ENCODE data around the gene HGD.
"Not testable (repeated sequence)": the region's sequence is repeated elsewhere in the genome, so short reads cannot be mapped to it uniquely, and the experiment has no call there.

The HGD gene

DNA sequence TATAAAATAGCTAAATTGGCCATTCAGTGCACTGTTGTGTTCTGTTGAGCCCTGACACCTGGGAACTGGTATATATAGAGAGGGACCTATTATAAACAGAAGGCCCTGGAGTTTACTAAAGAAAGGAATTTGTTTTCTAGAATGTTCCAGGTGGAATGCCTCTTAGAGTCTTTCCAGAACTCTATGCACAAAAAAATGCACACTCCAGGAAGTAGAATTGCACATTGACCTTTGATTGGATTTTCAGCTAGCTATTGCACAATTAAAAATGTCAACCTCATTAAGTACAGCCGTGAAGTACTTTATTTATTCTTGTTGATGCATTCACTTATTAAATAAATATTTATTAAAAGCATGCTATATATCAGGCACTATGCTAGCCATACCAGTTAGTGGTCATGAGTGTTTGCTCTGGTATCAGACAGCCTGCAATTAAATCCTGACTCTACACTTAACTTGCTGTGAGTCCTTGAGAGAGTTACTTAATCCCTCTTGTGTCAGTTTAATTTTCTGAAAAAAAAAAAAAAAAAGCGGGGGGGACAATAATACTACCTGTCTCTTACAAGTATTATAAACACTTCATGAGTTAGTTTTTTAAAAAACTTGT, 45.1 kb downstream of the HGD start:
- DNase-seq: no peak

DNA sequence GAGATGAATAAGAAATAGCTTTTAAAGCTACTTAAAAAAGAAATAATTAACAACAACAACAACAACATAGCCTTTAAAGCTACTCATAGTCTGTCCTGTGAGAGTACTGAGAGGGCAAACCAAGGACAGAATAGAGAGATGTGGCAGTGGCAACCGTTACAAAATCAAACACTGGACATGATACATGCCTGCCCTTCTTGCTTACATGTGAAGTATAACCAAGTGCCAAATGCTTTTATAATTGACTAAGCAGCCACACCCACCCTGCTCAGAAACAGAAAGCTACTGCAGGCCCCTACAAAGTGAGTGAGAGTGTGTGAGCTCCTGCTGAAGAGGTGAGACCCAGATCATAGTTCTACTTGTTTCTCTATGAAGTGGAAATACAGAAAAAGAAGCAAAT, 47.5 kb downstream of the HGD start:
- no peak for DNase-seq

DNA sequence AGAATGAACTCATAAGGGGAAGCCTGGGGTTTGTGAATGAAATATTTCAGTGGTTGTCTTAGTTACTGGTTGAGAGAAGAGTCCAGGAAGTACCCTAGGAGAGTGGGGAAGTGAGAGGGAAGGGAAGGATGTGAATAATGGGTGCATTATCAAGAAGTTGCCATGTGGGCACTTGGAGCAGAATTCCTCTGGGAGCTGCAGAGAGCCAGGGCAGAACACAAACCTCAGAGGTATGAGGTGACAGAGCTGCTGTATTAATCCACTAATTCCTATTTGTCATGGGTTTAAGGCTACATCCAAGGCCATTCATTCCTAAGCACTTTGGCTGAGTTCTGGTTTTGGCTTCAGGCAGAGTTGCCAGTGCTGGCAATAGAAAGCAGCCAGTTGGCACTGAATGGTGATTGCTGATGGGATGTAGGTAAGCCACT, 56.9 kb downstream of the HGD start:
- DNase-seq: no peak

DNA sequence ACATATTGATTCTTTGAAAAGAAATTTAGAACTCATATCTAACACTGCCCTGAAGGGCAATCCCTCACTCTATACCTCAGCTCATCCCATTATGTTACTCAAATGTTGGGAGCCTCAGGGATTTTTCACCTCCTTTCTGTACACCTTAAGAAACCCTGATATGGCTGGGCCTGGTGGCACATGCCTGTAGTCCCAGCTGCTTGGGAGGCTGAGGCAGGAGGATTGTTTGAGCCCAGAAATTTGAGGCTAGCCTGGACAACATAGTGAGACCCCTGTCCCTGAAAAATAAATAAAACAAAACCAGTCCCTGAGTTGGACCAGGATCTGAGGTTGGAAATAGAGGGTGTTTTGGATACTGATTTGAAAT, 58.3 kb downstream of the HGD start:
- DNase-seq: no peak

GRCh38 chr3:120622870-120623726, 58.9 kb downstream of the HGD start:
- no peak for DNase-seq

DNA sequence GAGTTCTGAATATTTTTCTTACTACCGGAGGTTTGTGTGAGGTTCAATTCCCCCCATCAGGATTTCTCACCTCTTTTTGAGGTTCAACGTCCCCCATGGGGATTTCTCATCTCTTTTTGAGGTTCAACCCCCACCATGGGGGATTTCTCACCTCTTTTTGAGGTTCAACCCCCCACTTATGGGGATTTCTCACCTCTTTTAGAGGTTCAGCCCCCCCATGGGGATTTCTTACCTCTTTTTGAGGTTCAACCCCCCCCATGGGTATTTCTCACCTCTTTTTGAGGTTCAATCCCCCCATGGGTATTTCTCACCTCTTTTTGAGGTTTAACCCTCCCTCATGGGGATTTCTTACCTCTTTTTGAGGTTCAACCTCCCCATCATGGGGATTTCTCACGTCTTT, 59.6 kb downstream of the HGD start:
- no peak for DNase-seq

DNA sequence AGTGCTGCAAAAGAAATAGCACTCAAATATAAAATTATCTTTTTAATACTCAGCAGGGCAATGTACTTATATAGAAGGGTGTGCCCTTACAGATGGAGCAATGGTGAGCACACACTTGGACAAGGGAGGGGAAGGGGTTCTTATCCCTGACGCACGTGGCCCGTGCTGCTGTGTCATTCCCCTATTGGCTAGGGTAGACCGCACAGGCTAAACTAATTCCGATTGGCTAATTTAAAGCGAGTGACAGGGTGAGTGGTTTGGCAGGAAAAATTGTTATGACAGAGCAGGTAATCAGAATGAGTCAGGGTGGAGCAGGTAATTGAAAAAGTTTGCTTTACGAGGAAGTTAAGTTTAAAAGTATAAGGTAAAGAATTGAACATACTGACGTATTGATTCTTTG, 65.3 kb downstream of the HGD start:
- not testable (repeated sequence) for DNase-seq

DNA sequence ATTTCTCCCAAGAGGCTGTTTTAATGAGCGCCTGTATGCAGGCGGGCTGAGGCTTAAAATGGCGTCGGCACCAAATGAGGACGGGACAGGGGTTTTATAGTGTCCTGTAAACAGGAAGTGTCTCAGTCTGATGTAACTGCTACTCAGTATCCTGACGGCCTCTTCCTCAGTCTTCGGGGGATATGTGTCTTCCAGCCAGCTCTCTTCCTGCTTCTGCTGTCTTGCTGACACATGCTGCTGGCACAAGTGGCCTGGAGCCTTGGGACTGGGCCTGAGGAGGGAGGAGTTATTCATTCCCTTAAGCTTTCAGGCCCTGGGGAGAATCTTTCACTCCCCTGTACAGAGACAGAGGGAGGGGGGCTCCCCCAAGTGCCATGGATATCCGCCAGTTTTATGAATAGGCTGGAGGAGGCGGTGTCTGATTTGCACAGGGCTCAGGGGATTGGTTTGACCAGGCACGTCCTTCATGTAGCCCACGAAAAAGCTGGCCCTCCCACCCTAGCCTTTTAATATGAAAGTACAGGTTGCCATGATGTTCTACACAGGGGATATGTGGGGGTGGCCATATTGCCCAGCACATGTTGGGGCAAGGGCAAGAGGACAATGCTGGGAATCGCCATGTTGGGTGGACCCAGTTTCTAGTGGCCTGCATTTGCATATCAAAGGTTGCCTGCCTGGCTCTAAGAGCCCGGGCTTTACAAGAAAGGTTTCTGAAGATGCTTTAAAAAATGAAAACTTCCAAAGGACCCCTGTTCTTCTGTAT, 66.0 kb downstream of the HGD start:
- DNase-seq: no peak

DNA sequence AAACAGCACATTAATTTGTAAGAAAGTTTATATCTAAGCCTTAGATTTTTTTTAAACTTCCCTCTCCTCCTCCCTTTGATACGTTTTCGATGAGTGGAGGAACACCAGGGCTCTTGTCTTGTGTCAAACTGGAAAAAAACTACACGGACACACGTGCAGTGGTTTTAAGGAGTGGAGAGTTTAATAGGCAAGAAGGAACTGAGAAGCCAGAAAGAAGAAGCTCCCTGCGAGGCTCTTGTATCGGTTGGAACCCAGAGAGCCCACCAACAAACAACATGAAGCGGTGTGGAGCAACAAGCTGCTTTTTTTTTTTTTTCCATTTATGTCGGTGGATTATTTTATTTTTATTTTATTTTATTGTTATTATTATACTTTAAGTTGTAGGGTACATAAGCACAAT, 67.3 kb downstream of the HGD start:
- no peak for DNase-seq

- DNase-seq: no peak
Measured at GRCh38 chr3:120608506-120608905, 73.5 kb downstream of the HGD start.

- no peak for DNase-seq
Measured at GRCh38 chr3:120604784-120605183, 77.3 kb downstream of the HGD start.

DNA sequence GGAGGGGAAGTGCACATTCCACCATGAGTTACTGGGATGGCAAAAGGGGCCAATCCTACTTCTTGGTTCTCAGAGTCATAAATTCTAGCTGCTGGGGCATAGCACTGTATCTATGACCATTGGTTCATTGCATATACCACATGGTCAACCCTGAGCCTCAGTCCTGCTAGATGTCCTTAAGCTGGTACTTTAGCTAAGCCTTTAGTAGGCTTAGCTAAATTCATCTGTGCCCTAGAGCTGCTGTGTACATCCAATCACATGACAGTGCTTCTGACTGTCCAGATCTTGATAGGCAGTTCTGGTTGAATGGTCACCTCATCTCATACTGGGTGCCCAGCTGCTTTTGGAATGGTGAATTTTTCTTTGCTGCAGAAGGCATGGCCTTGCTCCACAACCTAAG, 77.7 kb downstream of the HGD start:
- no peak for DNase-seq

- DNase-seq: no peak
Measured at GRCh38 chr3:120602682-120603081, 79.4 kb downstream of the HGD start.

DNA sequence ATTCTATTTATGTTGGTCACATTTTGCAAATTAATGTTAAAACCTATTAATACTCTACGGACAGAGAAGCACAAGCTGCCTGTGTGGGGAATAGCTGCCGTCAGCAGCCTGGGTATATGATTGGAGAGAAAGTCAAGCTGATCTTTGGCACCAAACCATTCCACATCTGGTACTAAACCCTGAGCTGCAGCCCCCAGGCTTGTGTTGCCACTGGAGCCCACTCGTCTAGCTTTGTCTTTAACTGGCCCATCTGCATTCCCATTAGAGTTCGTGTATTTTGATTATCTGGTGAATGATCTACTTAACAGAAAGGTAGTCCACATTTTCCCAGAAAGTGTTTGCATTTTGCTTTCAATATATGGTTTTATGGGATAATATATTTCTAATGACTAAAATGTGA, 80.5 kb downstream of the HGD start:
- no peak for DNase-seq

DNA sequence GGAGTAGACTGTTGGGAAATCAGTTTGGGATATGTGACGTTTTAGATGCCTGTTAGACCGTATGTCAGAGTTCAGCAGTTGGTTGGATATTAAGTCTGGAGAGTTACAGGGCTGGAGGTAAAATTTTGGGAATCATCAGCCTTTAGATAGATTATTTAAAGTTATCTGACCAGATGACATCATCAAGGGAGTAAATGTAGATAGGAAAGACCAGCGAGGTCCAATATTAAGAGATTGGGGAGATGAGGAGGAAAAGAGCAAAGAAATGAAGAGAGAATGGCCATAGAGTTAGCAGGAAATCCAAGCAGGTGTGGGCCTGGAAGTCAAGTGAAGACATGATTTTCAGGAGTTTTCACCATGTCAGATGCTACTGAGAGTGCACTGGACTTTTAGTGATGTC, 82.8 kb downstream of the HGD start:
- no peak for DNase-seq

DNA sequence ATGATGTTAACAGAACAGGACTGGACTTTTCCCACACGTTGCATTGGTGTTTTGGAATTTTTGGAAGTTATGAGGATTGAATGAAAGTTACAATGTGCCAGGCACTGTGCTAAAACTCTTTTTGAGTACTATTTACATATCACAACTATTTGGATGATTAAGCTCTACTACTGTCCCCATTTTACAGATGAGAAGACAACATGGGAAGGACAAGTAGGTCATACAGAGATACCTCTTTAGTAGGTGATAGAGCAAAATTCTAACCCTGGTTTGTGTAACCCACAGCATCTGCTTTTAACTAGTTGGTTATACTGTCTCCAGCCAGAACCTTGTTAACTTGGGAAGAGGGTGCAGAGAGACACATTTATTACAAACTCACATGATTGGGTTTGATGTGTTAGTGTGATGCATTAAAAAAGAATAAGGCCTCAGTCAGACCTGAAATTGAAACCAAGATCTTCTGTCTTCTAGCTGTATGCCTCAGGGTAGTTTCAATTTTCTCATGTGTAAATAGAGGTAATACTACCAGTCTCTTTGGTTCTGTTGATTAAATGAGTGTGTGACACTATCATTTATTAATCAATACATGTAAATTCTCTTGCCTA, 84.5 kb downstream of the HGD start:
- DNase-seq: no peak

DNA sequence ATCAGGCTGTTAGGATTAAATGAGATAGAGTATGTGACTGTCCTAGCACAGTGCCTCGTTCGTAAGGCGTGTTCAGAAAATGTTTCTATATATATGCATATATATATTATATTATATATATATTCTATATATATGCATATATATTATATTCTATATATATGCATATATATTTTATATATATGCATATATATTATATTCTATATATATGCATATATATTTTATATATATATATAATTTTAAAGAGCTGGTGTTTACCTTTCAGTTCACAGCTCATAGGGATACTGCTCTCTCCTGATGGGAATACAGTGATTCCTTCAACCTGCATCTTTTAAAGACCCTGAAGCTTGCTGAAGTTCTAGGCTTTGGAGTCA, 85.2 kb downstream of the HGD start:
- DNase-seq: no peak

DNA sequence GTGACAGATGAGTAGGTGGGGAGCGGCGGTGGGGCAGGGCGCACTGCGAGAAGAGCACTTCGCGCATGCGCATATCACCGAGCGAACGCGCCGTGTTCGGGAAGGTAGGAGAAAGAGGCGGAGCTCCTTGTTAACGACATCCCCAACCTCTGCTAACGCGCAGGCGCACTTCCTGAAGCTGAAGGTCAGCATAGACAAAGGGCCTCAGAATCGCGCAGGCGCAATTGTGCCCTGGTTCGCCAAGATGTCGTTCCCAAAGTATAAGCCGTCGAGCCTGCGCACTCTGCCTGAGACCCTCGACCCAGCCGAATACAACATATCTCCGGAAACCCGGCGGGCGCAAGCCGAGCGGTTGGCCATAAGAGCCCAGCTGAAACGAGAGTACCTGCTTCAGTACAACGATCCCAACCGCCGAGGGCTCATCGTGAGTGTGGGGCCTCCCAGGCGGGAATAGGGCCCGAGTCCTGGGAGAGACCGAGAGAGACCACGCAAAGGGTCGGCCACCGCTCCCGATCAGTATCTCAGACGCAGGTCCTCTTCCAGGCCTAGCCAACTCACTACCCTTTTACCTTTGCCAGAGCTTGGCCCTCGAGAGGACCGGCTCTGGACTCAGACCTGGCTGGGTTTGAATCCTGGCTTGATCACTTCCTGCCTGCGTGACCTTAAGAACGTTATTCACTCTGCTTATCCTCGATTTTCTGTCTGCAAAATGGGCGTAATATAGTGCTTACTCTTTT, 85.8 kb downstream of the HGD start, which contains the start of gene NDUFB4:
Gene NDUFB4 (plus strand): TSS at position 221 of the 737 bp plus-strand sequence. CDS start 24 bp downstream, at position 245.
- peak; percentile 97 for DNase-seq

DNA sequence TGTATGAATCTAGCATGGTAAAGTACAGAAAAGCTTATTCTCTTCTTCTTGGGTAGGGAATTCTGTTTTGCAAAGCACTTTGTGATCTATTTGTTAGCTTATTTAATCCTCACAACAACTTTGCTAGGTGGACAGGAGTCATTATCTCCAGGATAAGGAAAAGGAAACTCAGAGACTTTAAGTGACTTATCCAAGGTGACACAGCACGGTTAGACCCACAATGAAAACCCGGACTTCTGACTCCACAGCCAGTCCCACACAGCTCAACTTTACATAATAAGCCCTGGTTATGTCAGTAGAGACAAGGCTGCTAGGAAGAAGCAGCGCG, 86.3 kb downstream of the HGD start:
- DNase-seq: no peak

DNA sequence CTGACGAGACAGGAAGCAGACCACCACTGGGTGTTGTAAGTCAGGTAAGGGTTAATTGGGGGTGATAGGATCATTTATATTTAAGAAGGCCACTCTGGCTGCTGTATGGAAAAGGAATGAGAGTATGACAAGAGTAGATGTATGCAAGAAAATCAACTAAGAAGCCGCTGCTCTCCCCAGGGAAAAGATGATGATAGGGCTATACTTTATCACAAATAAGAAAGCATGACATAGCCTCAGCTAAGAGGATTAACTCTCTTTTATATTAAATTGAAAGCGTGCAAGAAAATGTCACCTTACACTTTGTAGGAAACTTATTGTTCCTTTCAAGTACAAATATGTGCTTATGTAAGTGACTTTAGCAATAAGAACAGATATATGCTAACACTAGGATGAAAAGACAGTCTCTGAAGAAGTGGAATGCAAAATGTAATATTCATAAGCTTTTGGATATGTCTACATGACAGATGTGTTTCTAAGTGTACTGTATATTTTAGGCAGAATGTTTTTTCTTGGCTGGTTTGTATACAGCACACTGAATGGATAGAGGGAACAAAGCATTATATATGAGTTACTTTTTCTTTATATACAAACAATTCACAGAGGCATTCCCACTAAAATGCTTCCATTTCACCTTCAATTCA, 94.6 kb downstream of the HGD start:
- no peak for DNase-seq
